Epithelial cell of alveolus of lung (primary cell): ENCODE data around the gene OR5B21. TPM values are rescaled to one million over a fixed set of nuclear protein-coding genes. Genes with fewer than 3 reads are reported as not detected.

Experiments used
- total RNA-seq: library from RNA; depleted of rRNA; stranded (reverse); fragments of >200 nt; gene quantifications from 2 replicates; pipeline ENCODE4 v1.2.1, GENCODE V29; 2015

Gene OR5B21
- total RNA-seq = not detected in 2 replicates

GRCh38 chr11:58508005-58508404, at the start of gene OR5B21:
Gene OR5B21 (minus strand): TSS chr11:58508105. CDS start chr11:58508105, 0 bp downstream.

Other genes starting within 250 kb of the OR5B21 start
- gene OR10W1, start 239.8 kb downstream of the OR5B21 start, total RNA-seq = not detected in 2 replicates
- not detected in 2 replicates for gene OR5B17, start 149.0 kb downstream of the OR5B21 start, total RNA-seq
- gene OR5B3, start 101.2 kb downstream of the OR5B21 start, total RNA-seq = not detected in 2 replicates
- gene OR5B2, start 80.0 kb downstream of the OR5B21 start, total RNA-seq = not detected in 2 replicates
- not detected in 2 replicates for gene OR5B12, start 65.9 kb downstream of the OR5B21 start, total RNA-seq
- gene LPXN, start 67.8 kb upstream of the OR5B21 start, total RNA-seq = 4.3 and 7.6 TPM in 2 replicates
- 36.6 and 38.8 TPM in 2 replicates for gene ZFP91, start 71.0 kb upstream of the OR5B21 start, total RNA-seq
- gene CNTF, start 114.6 kb upstream of the OR5B21 start, total RNA-seq = 0.13 and 2.4 TPM in 2 replicates
- 0.13 TPM in 1 of 2 replicates, not detected in the other for gene GLYAT, start 223.8 kb upstream of the OR5B21 start, total RNA-seq